WERI-Rb-1 (cell line): ENCODE measurements around the gene EPGN.

ENCODE experiments used
- DNase-seq: peaks from one replicate; pipeline ENCODE4 v3.0.0-alpha.2; 2020
- H3K27ac ChIP-seq: fragments of 250-450 bp; sonication (Bioruptor Pico); 2 replicates; pipeline ENCODE4 v1.5.1; 2020; ENCODE audit warnings: mild to moderate bottlenecking, moderate library complexity
- H3K27me3 ChIP-seq: fragments of 250-450 bp; sonication (Bioruptor Pico); 2 replicates; pipeline ENCODE4 v1.5.1; 2021; ENCODE audit warnings: mild to moderate bottlenecking, low read depth, moderate library complexity; ENCODE audit not compliant: insufficient read depth, severe bottlenecking
- H3K36me3 ChIP-seq: fragments of 250-450 bp; sonication (Bioruptor Pico); 2 replicates; pipeline ENCODE4 v1.5.1; 2020; ENCODE audit warnings: mild to moderate bottlenecking, moderate library complexity
- H3K4me3 ChIP-seq: 2 replicates; pipeline ENCODE4 v1.5.1; 2011; ENCODE audit warnings: low read depth, mild to moderate bottlenecking, control low read depth, low read length
- H3K9me3 ChIP-seq: fragments of 250-450 bp; sonication (Bioruptor Pico); 2 replicates; pipeline ENCODE4 v1.5.1; 2021; ENCODE audit warnings: mild to moderate bottlenecking, moderate library complexity; ENCODE audit not compliant: severe bottlenecking
- TF ChIP-seq, protein P1 (sequence below): IDR thresholded peaks from 2 replicates; pipeline ENCODE4 v1.5.1; 2011; ENCODE audit warnings: low read depth, mild to moderate bottlenecking, control low read depth, inconsistent platforms, low read length

The EPGN gene

DNA sequence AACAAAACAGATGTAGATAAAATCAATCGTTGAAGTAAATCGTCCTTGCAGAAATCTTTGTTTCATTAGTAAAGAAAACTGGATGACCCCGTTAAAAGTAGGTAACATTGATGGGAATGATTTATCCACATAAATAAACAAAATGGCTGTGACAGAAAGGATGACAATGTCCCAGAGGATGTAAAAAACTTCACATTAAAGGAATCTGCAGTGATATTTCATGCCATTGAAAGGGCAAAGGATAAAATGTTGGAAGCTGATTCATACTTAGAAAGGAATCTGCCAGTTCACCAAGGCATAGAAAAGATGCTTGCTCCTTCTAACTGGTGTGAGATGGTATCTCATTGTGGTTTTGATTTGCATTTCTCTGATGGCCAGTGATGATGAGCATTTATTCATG is 24.2 kb upstream of the EPGN start:
- Histone ChIP-seq H3K36me3 (no peaks in the 10 kb centered on the region), H3K27me3 (no peaks in the 10 kb centered on the region), H3K27ac (no peak overlapping the region), H3K9me3 (no peaks in the 10 kb centered on the region), H3K4me3 (no peak overlapping the region)
- TF ChIP-seq, protein P1, sequence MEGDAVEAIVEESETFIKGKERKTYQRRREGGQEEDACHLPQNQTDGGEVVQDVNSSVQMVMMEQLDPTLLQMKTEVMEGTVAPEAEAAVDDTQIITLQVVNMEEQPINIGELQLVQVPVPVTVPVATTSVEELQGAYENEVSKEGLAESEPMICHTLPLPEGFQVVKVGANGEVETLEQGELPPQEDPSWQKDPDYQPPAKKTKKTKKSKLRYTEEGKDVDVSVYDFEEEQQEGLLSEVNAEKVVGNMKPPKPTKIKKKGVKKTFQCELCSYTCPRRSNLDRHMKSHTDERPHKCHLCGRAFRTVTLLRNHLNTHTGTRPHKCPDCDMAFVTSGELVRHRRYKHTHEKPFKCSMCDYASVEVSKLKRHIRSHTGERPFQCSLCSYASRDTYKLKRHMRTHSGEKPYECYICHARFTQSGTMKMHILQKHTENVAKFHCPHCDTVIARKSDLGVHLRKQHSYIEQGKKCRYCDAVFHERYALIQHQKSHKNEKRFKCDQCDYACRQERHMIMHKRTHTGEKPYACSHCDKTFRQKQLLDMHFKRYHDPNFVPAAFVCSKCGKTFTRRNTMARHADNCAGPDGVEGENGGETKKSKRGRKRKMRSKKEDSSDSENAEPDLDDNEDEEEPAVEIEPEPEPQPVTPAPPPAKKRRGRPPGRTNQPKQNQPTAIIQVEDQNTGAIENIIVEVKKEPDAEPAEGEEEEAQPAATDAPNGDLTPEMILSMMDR: no peak
- no peak for DNase-seq

DNA sequence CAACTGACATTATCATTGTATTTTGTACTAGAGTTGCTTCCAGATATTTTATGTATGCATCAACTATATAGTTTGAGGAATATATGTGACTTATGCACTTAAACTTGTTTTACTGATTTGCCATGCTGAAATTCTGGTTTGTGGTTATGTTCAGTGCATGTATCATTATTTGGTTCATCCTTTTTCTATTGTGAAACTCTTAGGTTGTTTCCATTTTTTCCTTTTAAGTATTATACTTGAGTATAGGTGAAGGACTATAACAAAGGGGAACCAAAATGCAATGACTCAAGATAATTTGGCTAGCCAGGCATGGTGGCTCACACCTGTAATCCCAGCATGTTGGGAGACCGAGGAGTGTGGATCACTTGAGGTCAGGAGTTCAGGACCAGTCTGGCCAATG is 21.1 kb upstream of the EPGN start:
- Histone ChIP-seq H3K27me3 (no peaks in the 10 kb centered on the region), H3K27ac (no peak overlapping the region), H3K4me3 (no peak overlapping the region), H3K36me3 (no peaks in the 10 kb centered on the region), H3K9me3 (no peaks in the 10 kb centered on the region)
- DNase-seq: no peak
- TF ChIP-seq, protein P1: no peak

GRCh38 chr4:74287791-74288190 is 20.5 kb upstream of the EPGN start:
- Histone ChIP-seq H3K27me3 (no peaks in the 10 kb centered on the region), H3K27ac (no peak overlapping the region), H3K36me3 (no peaks in the 10 kb centered on the region), H3K4me3 (no peak overlapping the region), H3K9me3 (no peaks in the 10 kb centered on the region)
- DNase-seq: no peak
- TF ChIP-seq, protein P1: no peak

- no peaks in the 10 kb centered on the region for H3K36me3 ChIP-seq
Measured at GRCh38 chr4:74291471-74291870, 16.8 kb upstream of the EPGN start.

GRCh38 chr4:74292111-74292870 is 16.0 kb upstream of the EPGN start:
- Histone ChIP-seq H3K27ac (no peak overlapping the region), H3K27me3 (no peaks in the 10 kb centered on the region), H3K9me3 (no peaks in the 10 kb centered on the region), H3K4me3 (no peak overlapping the region), H3K36me3 (no peaks in the 10 kb centered on the region)
- TF ChIP-seq, protein P1: no peak
- DNase-seq: no peak

More at GRCh38 chr4:74291471-74291870, 16.8 kb upstream of the EPGN start:
- Histone ChIP-seq H3K9me3 (no peaks in the 10 kb centered on the region), H3K27me3 (no peaks in the 10 kb centered on the region), H3K27ac (no peak overlapping the region), H3K4me3 (no peak overlapping the region)
- no peak for DNase-seq
- TF ChIP-seq, protein P1: no peak

DNA sequence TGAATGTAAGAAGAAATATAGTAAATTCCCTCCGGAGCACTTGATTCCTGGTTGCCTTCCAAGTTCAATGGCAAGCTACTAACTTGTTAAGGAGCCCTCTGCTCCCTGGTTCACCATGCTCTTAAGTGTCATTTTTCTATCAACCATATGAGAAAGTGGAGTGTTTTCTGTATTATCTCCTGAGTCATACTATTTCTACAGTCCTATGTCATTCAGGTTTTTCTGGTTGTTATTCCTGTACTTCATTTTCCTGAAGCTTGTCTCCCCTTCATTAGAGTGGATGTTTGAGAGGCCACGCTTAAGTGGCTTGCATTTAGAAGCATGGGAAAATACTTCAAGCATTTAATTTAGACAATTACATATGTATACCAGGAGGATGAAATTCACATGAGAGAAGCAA is 14.7 kb upstream of the EPGN start:
- Histone ChIP-seq H3K27me3 (no peaks in the 10 kb centered on the region), H3K27ac (no peak overlapping the region), H3K4me3 (no peak overlapping the region), H3K36me3 (no peaks in the 10 kb centered on the region), H3K9me3 (no peaks in the 10 kb centered on the region)
- TF ChIP-seq, protein P1: no peak
- DNase-seq: no peak
